ENCODE data around the gene S100A5.
A peak's percentile ranks its signal among the peaks of the same experiment; 100 is the strongest.

GRCh38 chr1:153565529-153566374 is 25.0 kb upstream of the S100A5 start, which contains the start of gene S100A2:
- no peak for TF ChIP-seq CTCF (IDR thresholded peaks at IDR 0.05)
- TF ChIP-seq POLR2AphosphoS5 (IDR thresholded peaks at IDR 0.05) = peak; percentile 65 to 70
- TF ChIP-seq EP300 (IDR thresholded peaks at IDR 0.05) = no peak
